ENCODE results near the gene TRAPPC12. TPM values are rescaled to one million over a fixed set of nuclear protein-coding genes. Genes with fewer than 3 reads are reported as not detected.

The TRAPPC12 gene
- total RNA-seq, 1 donor from 2014 or later: 104 TPM

Other genes with a start within 250 kb of the TRAPPC12 start
- gene EIPR1, start 1.9 kb upstream of the TRAPPC12 start, total RNA-seq: 8.4 TPM
- gene ADI1, start 139.8 kb downstream of the TRAPPC12 start, total RNA-seq: 141 TPM
- 20.8 TPM for gene RNASEH1, start 178.6 kb downstream of the TRAPPC12 start, total RNA-seq
- 570 TPM for gene RPS7, start 195.6 kb downstream of the TRAPPC12 start, total RNA-seq
- 2.9 TPM for gene COLEC11, start 215.4 kb downstream of the TRAPPC12 start, total RNA-seq